ENCODE results near the gene AATF.

DNA sequence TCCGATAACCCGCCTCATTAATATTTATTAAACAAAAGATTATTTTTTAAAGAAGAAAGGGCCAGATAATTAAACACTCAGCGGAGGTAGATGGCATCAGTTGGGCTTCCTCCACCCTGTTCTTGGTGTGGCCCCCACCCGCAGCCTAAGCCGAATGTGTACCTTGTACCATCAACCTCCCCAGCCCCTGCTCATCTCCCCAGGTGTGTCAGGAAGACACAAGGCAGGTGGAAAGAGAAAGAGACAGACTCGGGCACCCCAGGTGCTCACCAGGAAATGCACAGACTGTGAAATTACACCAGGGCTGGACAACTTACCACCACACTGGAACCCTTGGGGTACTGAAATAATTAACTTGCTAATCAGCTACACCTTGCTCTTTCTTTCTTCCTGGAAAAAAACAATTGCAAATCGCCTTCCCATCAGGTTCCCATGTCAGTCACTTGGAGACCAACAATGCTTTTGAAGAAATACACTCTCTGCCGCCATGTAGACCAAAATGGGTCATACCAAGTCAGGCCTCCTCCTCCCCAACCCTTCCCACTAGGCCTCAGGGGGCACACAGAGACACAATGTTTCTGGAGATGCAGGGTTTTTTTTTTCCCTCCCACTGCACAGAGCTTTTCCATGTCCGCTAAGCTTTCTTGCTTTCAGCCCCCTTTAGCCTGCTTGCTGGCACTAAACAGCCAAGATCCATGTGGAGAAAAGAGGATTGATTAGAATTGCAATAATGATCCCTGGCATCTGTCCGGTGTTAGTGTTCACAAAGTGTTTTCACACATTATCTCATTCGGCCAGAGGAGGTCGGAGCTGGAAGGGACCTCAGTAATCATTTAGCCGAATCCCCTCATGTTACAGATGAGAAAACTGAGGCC, 20.0 kb upstream of the AATF start:
- TF ChIP-seq EZH2phosphoT487 (IDR thresholded peaks at IDR 0.05), result no peak
- TF ChIP-seq, protein P1, sequence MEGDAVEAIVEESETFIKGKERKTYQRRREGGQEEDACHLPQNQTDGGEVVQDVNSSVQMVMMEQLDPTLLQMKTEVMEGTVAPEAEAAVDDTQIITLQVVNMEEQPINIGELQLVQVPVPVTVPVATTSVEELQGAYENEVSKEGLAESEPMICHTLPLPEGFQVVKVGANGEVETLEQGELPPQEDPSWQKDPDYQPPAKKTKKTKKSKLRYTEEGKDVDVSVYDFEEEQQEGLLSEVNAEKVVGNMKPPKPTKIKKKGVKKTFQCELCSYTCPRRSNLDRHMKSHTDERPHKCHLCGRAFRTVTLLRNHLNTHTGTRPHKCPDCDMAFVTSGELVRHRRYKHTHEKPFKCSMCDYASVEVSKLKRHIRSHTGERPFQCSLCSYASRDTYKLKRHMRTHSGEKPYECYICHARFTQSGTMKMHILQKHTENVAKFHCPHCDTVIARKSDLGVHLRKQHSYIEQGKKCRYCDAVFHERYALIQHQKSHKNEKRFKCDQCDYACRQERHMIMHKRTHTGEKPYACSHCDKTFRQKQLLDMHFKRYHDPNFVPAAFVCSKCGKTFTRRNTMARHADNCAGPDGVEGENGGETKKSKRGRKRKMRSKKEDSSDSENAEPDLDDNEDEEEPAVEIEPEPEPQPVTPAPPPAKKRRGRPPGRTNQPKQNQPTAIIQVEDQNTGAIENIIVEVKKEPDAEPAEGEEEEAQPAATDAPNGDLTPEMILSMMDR (IDR thresholded peaks at IDR 0.05), result no peak
